Lower lobe of right lung (tissue), 2 donors: ENCODE measurements around the gene CLDN12. TPM values are rescaled to one million over a fixed set of nuclear protein-coding genes. Genes with fewer than 3 reads are reported as not detected.

Experiments
- ATAC-seq, 2 donors: fragments of 200-7000 bp; cut with Tn5 transposase; one replicate each; pipeline ENCODE4 v1.9.1; 2020 to 2022; ENCODE audit warnings: mild to moderate bottlenecking in 2 of 2, moderate library complexity in 2 of 2
- DNase-seq: peaks from one replicate; pipeline ENCODE4 v3.0.0-alpha.2; 2020
- H3K27ac ChIP-seq: fragments of 200-600 bp; one replicate; pipeline ENCODE4 v1.8.0; 2022
- H3K27me3 ChIP-seq: fragments of 200-600 bp; one replicate; pipeline ENCODE4 v1.8.0; 2022; ENCODE audit warnings: low read depth
- H3K36me3 ChIP-seq: fragments of 200-600 bp; one replicate; pipeline ENCODE4 v1.8.0; 2022; ENCODE audit warnings: mild to moderate bottlenecking
- H3K4me1 ChIP-seq: fragments of 200-600 bp; one replicate; pipeline ENCODE4 v1.8.0; 2022
- H3K4me3 ChIP-seq: fragments of 200-600 bp; one replicate; pipeline ENCODE4 v1.8.0; 2022; ENCODE audit warnings: mild to moderate bottlenecking
- H3K9me3 ChIP-seq: fragments of 200-600 bp; one replicate; pipeline ENCODE4 v1.8.0; 2022
- CTCF ChIP-seq: fragments of 200-600 bp; IDR thresholded peaks from one replicate; pipeline ENCODE4 v1.8.0; 2022; ENCODE audit warnings: antibody characterized with exemption, mild to moderate bottlenecking
- intact Hi-C: fragments of 100-400 bp; cut with DNase I; formaldehyde crosslinking; loops from one replicate; pipeline ENCODE4 v1.11.0; 2022
- long read RNA-seq: library from polyadenylated mRNA; unstranded; transcript quantifications from one replicate; pipeline ENCODE4 v2.0.0, GENCODE V29; 2021
- total RNA-seq: library from RNA; stranded (reverse); fragmentation: NEBNext Ultra II Directional; extraction: Animal tissue kit (Norgen Biotek cat#: 25700); gene quantifications from one replicate; pipeline ENCODE4 v1.2.1, GENCODE V29; 2021
- donor health status: DM: no; HTN: yes; CAD: no; lungs with severe emphysema.

The CLDN12 gene
- 34.7 TPM for total RNA-seq
- long read RNA-seq, transcript CLDN12-201 (3 exons, 3,565 nt), result major isoform, 13 of 21 reads
- long read RNA-seq, partial matches to known transcripts, result 0 of 21 reads
- long read RNA-seq, other reads (novel, unspliced or antisense), result 3 of 21 reads

DNA sequence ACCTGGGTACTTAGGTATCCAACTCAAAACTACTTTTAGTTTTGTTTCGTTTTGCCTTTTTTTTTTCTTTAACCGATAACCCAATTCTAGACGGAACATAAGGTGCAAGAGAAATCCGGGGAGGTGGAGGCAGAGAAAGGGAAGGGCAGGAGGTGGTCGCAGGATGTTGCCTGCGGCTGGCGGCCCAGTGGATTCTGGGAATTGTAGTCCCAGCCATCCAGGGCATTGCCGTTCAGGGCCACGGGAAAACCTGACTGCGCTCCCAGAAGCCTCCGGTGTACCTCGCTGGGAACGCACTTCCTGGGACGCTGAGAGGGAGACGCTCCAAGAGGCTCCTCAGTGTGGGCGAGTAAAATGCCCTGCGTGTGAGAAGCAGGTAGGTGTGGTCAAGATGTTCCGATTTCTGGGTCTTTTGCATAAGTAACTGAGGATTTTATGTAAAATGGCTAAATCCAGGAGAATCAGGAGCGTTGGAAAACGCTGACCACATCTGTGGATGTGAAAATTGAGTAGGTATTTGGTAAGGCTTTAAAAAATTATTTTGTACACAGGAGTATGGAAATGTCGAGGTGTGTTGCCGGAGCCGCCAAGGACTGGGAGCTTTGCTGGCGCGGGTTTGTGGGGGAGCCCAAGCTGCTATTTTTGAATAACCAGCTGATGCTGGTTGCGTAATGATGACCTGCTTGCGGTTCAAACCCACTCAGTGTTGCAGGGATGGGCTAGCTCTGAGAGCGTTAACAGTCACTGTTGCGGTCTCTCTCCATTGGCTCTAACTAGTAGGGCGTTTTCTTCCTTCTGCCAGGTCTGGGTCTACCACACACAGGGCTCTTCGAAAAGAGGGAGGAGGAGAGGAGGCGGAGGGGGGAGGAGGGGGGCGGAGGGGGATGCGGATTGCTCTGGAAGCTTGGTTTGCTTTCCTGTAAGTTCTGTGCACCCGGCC is at the start of gene CLDN12:
Gene CLDN12 (plus strand): TSS at position 288 of the 940 bp plus-strand sequence. CDS start 9,216 bp downstream, outside the sequence.
- Histone ChIP-seq H3K36me3 (peaks cover 29% of the 10 kb centered on the region), H3K27ac (peak within 1 kb of the TSS; percentile 89), H3K4me3 (peak within 1 kb of the TSS; percentile 75), H3K4me1 (peaks cover 18% of the 10 kb centered on the region), H3K9me3 (no peaks in the 10 kb centered on the region), H3K27me3 (no peaks in the 10 kb centered on the region)
- peak; percentile 88 for DNase-seq
- intact Hi-C loops, result no loop called here
- no peak for TF ChIP-seq CTCF
- peak; percentile 98 to 99 for ATAC-seq

- Histone ChIP-seq H3K27me3 (no peaks in the 10 kb centered on the region), H3K4me1 (no peaks in the 10 kb centered on the region), H3K9me3 (no peaks in the 10 kb centered on the region), H3K36me3 (peaks cover 82% of the 10 kb centered on the region), H3K4me3 (no peak overlapping the region), H3K27ac (no peak overlapping the region)
- DNase-seq (no peak), ATAC-seq (no peak)
- no peak for TF ChIP-seq CTCF
- intact Hi-C loops, result no loop called here
Observed at GRCh38 chr7:90383422-90383821, 19.8 kb upstream of the CLDN12 start.

DNA sequence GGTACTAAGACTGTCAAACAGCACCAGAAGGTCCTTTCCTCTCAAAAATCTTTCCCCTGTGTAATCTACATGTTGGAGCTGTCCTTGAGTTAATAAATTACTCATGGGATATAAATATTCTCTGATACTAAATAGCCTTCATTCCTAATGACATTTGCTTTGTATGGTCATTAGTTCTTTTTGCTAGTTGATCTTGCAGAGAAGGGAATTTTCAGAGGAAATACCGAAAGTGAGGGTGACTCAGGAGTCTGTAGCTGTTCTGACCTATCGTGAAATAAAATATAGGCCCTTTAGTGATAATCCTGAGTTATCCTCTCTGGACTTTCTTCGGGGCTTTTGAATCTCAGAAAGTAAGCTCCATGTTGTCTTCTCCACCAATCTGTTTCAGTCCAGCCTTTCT is 19.4 kb upstream of the CLDN12 start:
- no peaks in the 10 kb centered on the region for H3K9me3 ChIP-seq
- H3K4me3 ChIP-seq, result no peak overlapping the region
- no peak for DNase-seq
- no peaks in the 10 kb centered on the region for H3K27me3 ChIP-seq
- H3K36me3 ChIP-seq, result peaks cover 78% of the 10 kb centered on the region
- TF ChIP-seq CTCF, result no peak
- H3K27ac ChIP-seq, result no peak overlapping the region
- no peak for ATAC-seq
- intact Hi-C loops, result no loop called here
- H3K4me1 ChIP-seq, result no peaks in the 10 kb centered on the region

GRCh38 chr7:90384433-90384832 is 18.8 kb upstream of the CLDN12 start:
- Histone ChIP-seq H3K27me3 (no peaks in the 10 kb centered on the region), H3K4me3 (no peak overlapping the region), H3K4me1 (no peaks in the 10 kb centered on the region), H3K9me3 (no peaks in the 10 kb centered on the region), H3K27ac (no peak overlapping the region), H3K36me3 (peaks cover 72% of the 10 kb centered on the region)
- DNase-seq, result no peak
- no peak for ATAC-seq
- no peak for TF ChIP-seq CTCF
- intact Hi-C loops, result no loop called here

- peaks cover 40% of the 10 kb centered on the region for H3K36me3 ChIP-seq
- no peak overlapping the region for H3K4me3 ChIP-seq
- H3K27ac ChIP-seq, result no peak overlapping the region
- H3K4me1 ChIP-seq, result no peaks in the 10 kb centered on the region
- intact Hi-C loops, result no loop called here
- DNase-seq (no peak), ATAC-seq (no peak)
- no peaks in the 10 kb centered on the region for H3K9me3 ChIP-seq
- no peaks in the 10 kb centered on the region for H3K27me3 ChIP-seq
- no peak for TF ChIP-seq CTCF
Observed at GRCh38 chr7:90387470-90388240, 15.6 kb upstream of the CLDN12 start.
